ENCODE data around the gene PIK3R5. TPM values are rescaled to one million over a fixed set of nuclear protein-coding genes. Genes with fewer than 3 reads are reported as not detected.

The PIK3R5 gene, protein sequence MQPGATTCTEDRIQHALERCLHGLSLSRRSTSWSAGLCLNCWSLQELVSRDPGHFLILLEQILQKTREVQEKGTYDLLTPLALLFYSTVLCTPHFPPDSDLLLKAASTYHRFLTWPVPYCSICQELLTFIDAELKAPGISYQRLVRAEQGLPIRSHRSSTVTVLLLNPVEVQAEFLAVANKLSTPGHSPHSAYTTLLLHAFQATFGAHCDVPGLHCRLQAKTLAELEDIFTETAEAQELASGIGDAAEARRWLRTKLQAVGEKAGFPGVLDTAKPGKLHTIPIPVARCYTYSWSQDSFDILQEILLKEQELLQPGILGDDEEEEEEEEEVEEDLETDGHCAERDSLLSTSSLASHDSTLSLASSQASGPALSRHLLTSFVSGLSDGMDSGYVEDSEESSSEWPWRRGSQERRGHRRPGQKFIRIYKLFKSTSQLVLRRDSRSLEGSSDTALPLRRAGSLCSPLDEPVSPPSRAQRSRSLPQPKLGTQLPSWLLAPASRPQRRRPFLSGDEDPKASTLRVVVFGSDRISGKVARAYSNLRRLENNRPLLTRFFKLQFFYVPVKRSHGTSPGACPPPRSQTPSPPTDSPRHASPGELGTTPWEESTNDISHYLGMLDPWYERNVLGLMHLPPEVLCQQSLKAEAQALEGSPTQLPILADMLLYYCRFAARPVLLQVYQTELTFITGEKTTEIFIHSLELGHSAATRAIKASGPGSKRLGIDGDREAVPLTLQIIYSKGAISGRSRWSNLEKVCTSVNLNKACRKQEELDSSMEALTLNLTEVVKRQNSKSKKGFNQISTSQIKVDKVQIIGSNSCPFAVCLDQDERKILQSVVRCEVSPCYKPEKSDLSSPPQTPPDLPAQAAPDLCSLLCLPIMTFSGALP
- total RNA-seq (2021) (0.09 and 0.24 TPM in 2 replicates), Bru-seq, nascent RNA (percentile 10 among the genes with signal in this experiment), BruChase-seq, experiment 1, labeled RNA remaining after a 2-hour chase (percentile 7 among the genes with signal in this experiment), BruChase-seq, experiment 2, labeled RNA remaining after a 6-hour chase (percentile 9 among the genes with signal in this experiment)
- long read RNA-seq, result 0 reads

DNA sequence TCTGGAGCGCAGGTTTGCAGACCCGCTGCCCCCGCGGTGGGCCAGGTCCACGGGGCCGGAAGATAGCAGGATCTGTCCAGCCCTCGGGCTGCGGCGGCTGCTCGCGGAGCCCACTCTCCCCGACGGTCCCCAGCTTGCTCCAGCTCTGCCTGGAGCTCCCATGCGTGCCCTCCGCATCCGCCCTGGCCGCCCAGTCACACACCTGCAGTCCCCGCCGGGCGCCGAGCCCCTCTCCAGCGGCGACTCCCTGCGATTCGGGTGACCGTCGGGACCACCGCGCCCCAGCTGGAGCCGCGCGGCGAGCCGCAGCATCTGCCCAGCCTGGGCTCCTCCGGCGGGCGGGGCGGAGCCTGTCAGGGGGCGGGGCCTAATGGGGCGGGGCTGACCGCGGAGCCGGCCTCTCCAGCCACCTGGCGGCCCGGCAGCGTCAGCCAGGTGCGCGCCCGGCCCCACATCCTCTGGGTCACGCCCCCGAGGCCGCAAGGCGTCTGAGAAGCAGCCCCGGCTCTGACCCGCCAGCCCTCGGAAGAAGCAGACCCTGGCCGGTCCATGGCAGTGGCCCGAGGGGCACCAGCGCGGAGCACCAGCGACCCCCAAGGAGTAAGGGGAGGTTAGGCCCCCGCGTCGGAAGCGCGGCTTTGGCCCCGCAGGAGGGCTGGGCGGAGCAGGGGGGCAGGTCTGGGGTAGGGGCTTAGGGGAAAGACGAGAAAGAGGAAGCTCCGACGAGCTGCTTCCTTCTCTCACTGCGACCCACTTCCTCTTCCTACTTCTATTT is at the start of gene PIK3R5:
PIK3R5 (minus strand) TSS at position 314 of the 775 bp plus-strand sequence. CDS start 54,213 bp downstream, outside the sequence.
- Histone ChIP-seq H3K27ac (ENCODE audit: low read depth, low read length, poor library complexity, severe bottlenecking) (no peak within 1 kb of the TSS), H3K9me3 (ENCODE audit: low read depth, low read length, poor library complexity, severe bottlenecking) (no peaks in the 10 kb centered on the region), H3K4me1 (ENCODE audit: insufficient read depth, low read length, poor library complexity, severe bottlenecking) (no peaks in the 10 kb centered on the region), H3K27me3 (replicated peaks; ENCODE audit: insufficient read depth, low read depth, low read length, poor library complexity) (peaks cover 53% of the 10 kb centered on the region), H3K4me3 (ENCODE audit: low read depth, low read length, poor library complexity, severe bottlenecking) (no peak within 1 kb of the TSS), H3K36me3 (ENCODE audit: insufficient read depth, low read length, poor library complexity, severe bottlenecking) (no peaks in the 10 kb centered on the region)
- ChIA-PET POLR2A (ENCODE audit: low non-redundant PET) (no interaction called here), CTCF (interaction anchor here (0.6 kb wide), 1 partner anchor 78 kb away, joined by 3 read pairs; no protein-coding TSS in a partner anchor)
- intact Hi-C loops (cut with micrococcal nuclease; ENCODE audit: unreplicated experiment), result no loop called here
- no peak for DNase-seq (ENCODE audit: low spot score)
- TF ChIP-seq CTCF (conservative IDR thresholded peaks at IDR 0.05; ENCODE audit: low read depth, low read length) (no peak), EZH2 (IDR thresholded peaks at IDR 0.05; ENCODE audit: borderline replicate concordance, low read depth, low read length, poor library complexity, severe bottlenecking) (no peak)
- BruUV-seq (replicated peaks), result no TSS peak

- CTCF ChIA-PET, result no interaction called here
- POLR2A ChIA-PET (ENCODE audit: low non-redundant PET), result no interaction called here
- Histone ChIP-seq H3K27me3 (replicated peaks; ENCODE audit: insufficient read depth, low read depth, low read length, poor library complexity) (peaks cover 23% of the 10 kb centered on the region), H3K27ac (ENCODE audit: low read depth, low read length, poor library complexity, severe bottlenecking) (no peak overlapping the region), H3K4me1 (ENCODE audit: insufficient read depth, low read length, poor library complexity, severe bottlenecking) (no peaks in the 10 kb centered on the region), H3K36me3 (ENCODE audit: insufficient read depth, low read length, poor library complexity, severe bottlenecking) (no peaks in the 10 kb centered on the region), H3K4me3 (ENCODE audit: low read depth, low read length, poor library complexity, severe bottlenecking) (no peak overlapping the region), H3K9me3 (ENCODE audit: low read depth, low read length, poor library complexity, severe bottlenecking) (no peaks in the 10 kb centered on the region)
- no peak for DNase-seq (ENCODE audit: low spot score)
- intact Hi-C loops (cut with micrococcal nuclease; ENCODE audit: unreplicated experiment), result no loop called here
- no TSS peak for BruUV-seq (replicated peaks)
- no peak for TF ChIP-seq EZH2 (IDR thresholded peaks at IDR 0.05; ENCODE audit: borderline replicate concordance, low read depth, low read length, poor library complexity, severe bottlenecking)
- TF ChIP-seq CTCF (conservative IDR thresholded peaks at IDR 0.05; ENCODE audit: low read depth, low read length), result no peak
These were observed 45.5 kb upstream of the PIK3R5 start for GRCh38 chr17:9011001-9011400.

- DNase-seq (ENCODE audit: low spot score), result no peak
- no peak overlapping the region for H3K27ac ChIP-seq (ENCODE audit: low read depth, low read length, poor library complexity, severe bottlenecking)
- TF ChIP-seq CTCF (conservative IDR thresholded peaks at IDR 0.05; ENCODE audit: low read depth, low read length) (no peak), EZH2 (IDR thresholded peaks at IDR 0.05; ENCODE audit: borderline replicate concordance, low read depth, low read length, poor library complexity, severe bottlenecking) (no peak)
- no peak overlapping the region for H3K4me3 ChIP-seq (ENCODE audit: low read depth, low read length, poor library complexity, severe bottlenecking)
- peaks cover 35% of the 10 kb centered on the region for H3K27me3 ChIP-seq (replicated peaks; ENCODE audit: insufficient read depth, low read depth, low read length, poor library complexity)
- intact Hi-C loops (cut with micrococcal nuclease; ENCODE audit: unreplicated experiment), result no loop called here
- no TSS peak for BruUV-seq (replicated peaks)
- POLR2A ChIA-PET (ENCODE audit: low non-redundant PET), result no interaction called here
- H3K9me3 ChIP-seq (ENCODE audit: low read depth, low read length, poor library complexity, severe bottlenecking), result no peaks in the 10 kb centered on the region
- no peaks in the 10 kb centered on the region for H3K4me1 ChIP-seq (ENCODE audit: insufficient read depth, low read length, poor library complexity, severe bottlenecking)
- CTCF ChIA-PET, result no interaction called here
- H3K36me3 ChIP-seq (ENCODE audit: insufficient read depth, low read length, poor library complexity, severe bottlenecking), result no peaks in the 10 kb centered on the region
These were observed 44.2 kb upstream of the PIK3R5 start for GRCh38 chr17:9009737-9010136.

Data from A673 (cell line).